ENCODE data around the gene COQ10B. TPM values are rescaled to one million over a fixed set of nuclear protein-coding genes. Genes with fewer than 3 reads are reported as not detected.
A peak's percentile ranks its signal among the peaks of the same experiment; 100 is the strongest.

The COQ10B gene
- total and polyA plus RNA-seq, 8 donors, result 11.7 to 28.3 (median 14.7) TPM

DNA sequence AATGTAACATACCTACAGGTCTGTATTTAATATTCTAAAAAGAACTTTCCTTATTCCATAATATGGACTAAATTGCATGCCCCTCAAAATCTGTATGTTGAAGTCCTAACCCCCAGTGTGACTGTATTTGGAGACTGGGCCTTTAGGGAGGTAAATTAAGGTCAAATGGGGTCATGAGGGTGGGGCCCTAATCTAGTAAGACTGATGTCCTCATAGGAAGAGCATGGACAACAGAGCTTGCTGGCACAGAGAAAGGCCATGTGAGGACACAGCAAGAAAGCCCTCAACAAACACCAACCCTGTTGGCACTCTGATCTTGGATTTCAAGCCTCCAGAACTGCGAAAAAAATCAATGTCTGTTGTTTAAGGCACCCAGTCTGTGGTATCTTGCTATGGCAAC is 37.1 kb upstream of the COQ10B start:
- ATAC-seq, result no peak
- TF ChIP-seq, protein P1, sequence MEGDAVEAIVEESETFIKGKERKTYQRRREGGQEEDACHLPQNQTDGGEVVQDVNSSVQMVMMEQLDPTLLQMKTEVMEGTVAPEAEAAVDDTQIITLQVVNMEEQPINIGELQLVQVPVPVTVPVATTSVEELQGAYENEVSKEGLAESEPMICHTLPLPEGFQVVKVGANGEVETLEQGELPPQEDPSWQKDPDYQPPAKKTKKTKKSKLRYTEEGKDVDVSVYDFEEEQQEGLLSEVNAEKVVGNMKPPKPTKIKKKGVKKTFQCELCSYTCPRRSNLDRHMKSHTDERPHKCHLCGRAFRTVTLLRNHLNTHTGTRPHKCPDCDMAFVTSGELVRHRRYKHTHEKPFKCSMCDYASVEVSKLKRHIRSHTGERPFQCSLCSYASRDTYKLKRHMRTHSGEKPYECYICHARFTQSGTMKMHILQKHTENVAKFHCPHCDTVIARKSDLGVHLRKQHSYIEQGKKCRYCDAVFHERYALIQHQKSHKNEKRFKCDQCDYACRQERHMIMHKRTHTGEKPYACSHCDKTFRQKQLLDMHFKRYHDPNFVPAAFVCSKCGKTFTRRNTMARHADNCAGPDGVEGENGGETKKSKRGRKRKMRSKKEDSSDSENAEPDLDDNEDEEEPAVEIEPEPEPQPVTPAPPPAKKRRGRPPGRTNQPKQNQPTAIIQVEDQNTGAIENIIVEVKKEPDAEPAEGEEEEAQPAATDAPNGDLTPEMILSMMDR (IDR thresholded peaks at IDR 0.05), result no peak

DNA sequence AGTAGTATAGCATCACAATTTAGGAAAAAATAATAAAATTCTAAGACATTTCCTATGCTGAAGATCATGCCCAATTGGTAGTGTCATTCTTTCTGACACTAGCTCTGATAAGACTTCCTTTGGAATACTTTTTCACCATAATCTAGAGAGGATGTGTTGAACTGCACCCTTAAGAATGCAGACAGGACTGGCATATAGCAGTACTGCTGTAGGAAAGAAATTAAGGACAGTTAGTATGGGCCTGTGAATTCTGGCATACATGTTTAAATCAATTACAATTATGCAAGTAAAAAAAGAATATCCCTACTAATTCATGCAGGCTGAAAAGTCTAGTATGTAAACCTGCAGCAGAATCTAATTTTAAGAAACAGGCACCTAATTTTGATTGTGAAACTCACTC is 33.9 kb upstream of the COQ10B start:
- DNase-seq (no peak), ATAC-seq (no peak)
- intact Hi-C loops (cut with DNase I), result no loop called here
- H3K9me3 ChIP-seq, result no peaks in the 10 kb centered on the region
- no peak overlapping the region for H3K4me3 ChIP-seq
- peaks cover 0 to 22% of the 10 kb centered on the region in 2 donors for H3K4me1 ChIP-seq
- no peak overlapping the region for H3K27ac ChIP-seq
- TF ChIP-seq, protein P1 (IDR thresholded peaks at IDR 0.05), result no peak
- H3K27me3 ChIP-seq, result no peaks in the 10 kb centered on the region
- peaks cover 0 to 94% of the 10 kb centered on the region in 2 donors for H3K36me3 ChIP-seq

More for the DNA sequence above, 37.1 kb upstream of the COQ10B start:
- Histone ChIP-seq H3K4me1 (peaks cover 0 to 6% of the 10 kb centered on the region in 2 donors), H3K27ac (no peak overlapping the region), H3K36me3 (peaks cover 0 to 99% of the 10 kb centered on the region in 2 donors), H3K27me3 (no peaks in the 10 kb centered on the region), H3K4me3 (no peak overlapping the region), H3K9me3 (no peaks in the 10 kb centered on the region)
- intact Hi-C loops (cut with DNase I), result no loop called here
- no peak for DNase-seq

DNA sequence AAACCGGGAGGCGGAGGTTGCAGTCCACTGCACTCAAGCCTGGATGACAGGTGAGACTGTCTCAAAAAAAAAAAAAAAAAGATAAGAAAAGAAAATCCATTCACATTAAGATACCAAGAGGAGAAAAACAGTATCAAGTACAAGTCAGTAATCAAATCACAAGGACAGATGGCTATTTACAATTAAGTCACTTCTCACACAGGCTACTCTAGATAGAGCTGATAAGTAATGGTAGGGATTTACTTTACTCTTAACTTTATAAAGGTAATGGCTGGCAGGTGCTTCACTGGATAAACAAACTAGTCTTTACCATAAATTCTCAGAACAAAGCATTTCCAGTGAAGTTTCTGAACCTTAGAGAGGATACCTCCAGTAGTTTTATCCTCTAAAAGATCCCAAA is 30.0 kb upstream of the COQ10B start:
- Histone ChIP-seq H3K4me3 (no peak overlapping the region), H3K9me3 (no peaks in the 10 kb centered on the region), H3K36me3 (peaks cover 0 to 56% of the 10 kb centered on the region in 2 donors), H3K27me3 (no peaks in the 10 kb centered on the region), H3K4me1 (peaks cover 6 to 60% of the 10 kb centered on the region in 2 donors), H3K27ac (no peak overlapping the region)
- intact Hi-C loops (cut with DNase I), result no loop called here
- DNase-seq, result no peak
- TF ChIP-seq, protein P1 (IDR thresholded peaks at IDR 0.05), result no peak
- no peak for ATAC-seq

DNA sequence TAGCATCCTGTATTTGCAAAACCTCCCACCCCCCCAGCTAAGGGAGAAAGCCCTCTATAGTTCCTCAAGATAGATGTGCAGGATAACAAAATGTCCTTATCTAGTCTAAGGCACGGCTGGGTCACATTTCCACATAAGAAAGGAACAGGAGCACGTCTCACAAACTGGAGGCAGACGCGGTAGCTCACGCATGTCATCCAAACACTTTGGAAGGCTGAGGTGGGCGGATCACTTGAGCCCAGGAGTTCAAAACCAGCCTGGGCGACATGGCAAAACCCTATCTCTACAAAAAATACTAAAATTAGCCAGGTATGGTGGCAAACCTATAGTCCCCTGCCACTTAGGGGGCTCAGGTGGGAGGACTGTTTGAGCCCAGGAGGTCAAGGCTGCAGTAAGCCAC is 27.8 kb upstream of the COQ10B start:
- intact Hi-C loops (cut with DNase I), result no loop called here
- ATAC-seq (no peak), DNase-seq (no peak)
- TF ChIP-seq, protein P1 (IDR thresholded peaks at IDR 0.05), result no peak
- H3K27me3 ChIP-seq, result no peaks in the 10 kb centered on the region
- no peak overlapping the region for H3K4me3 ChIP-seq
- H3K36me3 ChIP-seq, result peaks cover 0 to 48% of the 10 kb centered on the region in 2 donors
- no peaks in the 10 kb centered on the region for H3K9me3 ChIP-seq
- peak overlapping the region in 1 of 2 donors; percentile 0 for H3K27ac ChIP-seq
- H3K4me1 ChIP-seq, result peaks cover 6 to 82% of the 10 kb centered on the region in 2 donors

DNA sequence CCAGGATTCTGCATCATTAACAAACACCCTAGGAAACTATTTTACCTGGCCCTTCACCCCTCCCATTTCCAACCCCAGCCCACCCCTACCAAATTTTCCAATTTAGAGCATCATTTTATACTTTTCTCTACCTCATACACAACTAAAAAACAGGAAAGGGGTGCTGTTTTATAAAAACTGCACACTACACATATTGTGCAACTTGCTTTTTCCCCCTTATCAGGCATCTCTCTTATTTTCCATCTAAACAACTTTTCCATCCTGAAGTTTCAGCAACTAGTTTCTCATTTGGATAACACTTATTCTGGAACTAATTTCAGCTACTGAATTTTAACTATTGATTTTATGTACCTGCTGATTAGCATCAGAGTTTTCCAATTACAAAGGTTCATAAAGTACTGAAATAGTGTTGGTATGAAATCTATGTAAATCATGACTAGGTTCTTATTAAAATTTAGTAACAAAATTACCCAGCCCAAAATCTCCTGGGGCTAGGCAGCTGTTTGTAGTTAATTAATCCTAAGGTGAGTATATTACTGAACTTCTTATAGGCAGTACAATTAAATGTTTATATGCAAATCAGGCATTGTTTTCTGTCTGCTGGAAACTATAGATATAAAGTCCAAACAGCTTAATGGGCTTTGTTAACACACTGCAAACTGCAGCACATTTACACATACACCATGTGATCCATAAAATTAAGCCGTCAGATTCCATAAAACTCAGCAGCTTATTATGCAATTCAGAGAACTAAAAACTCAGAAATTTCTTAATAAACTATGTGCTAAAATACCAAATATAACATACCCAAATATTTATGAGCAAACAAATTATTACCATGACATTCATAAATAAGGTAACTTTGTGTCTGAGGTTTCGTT is 26.4 kb upstream of the COQ10B start:
- intact Hi-C loops (cut with DNase I), result no loop called here
- Histone ChIP-seq H3K4me3 (no peak overlapping the region), H3K27ac (no peak overlapping the region), H3K9me3 (no peaks in the 10 kb centered on the region), H3K4me1 (peaks cover 11 to 91% of the 10 kb centered on the region in 2 donors), H3K36me3 (peaks cover 0 to 36% of the 10 kb centered on the region in 2 donors), H3K27me3 (no peaks in the 10 kb centered on the region)
- ATAC-seq, result no peak
- no peak for DNase-seq
- TF ChIP-seq, protein P1 (IDR thresholded peaks at IDR 0.05), result no peak
